PC-9 (cell line): ENCODE results near the gene LRIG3.

Experiments
- EZH2 ChIP-seq: fragments of 200-600 bp; sonication (generic); IDR thresholded peaks from 2 replicates; pipeline ENCODE4 v1.8.0; 2017; ENCODE audit warnings: antibody characterized with exemption, low read depth
- TF ChIP-seq, protein P1 (sequence below): fragments of 200-600 bp; sonication (generic); conservative IDR thresholded peaks from 2 replicates; pipeline ENCODE4 v1.6.1; 2017; ENCODE audit warnings: mixed run types, antibody characterized with exemption, mild to moderate bottlenecking, moderate library complexity

- TF ChIP-seq, protein P1, sequence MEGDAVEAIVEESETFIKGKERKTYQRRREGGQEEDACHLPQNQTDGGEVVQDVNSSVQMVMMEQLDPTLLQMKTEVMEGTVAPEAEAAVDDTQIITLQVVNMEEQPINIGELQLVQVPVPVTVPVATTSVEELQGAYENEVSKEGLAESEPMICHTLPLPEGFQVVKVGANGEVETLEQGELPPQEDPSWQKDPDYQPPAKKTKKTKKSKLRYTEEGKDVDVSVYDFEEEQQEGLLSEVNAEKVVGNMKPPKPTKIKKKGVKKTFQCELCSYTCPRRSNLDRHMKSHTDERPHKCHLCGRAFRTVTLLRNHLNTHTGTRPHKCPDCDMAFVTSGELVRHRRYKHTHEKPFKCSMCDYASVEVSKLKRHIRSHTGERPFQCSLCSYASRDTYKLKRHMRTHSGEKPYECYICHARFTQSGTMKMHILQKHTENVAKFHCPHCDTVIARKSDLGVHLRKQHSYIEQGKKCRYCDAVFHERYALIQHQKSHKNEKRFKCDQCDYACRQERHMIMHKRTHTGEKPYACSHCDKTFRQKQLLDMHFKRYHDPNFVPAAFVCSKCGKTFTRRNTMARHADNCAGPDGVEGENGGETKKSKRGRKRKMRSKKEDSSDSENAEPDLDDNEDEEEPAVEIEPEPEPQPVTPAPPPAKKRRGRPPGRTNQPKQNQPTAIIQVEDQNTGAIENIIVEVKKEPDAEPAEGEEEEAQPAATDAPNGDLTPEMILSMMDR = no peak
- TF ChIP-seq EZH2 = no peak
Measured at GRCh38 chr12:58860788-58861240, 59.5 kb downstream of the LRIG3 start.
